Activated CD8-positive, alpha-beta T cell treated with anti-CD3 and anti-CD28 coated beads, Interleukin-2, amount 10 ng/mL, durations not matched to agents 7 days and 5 days (primary cell): ENCODE measurements around the gene WDR1. TPM values are rescaled to one million over a fixed set of nuclear protein-coding genes. Genes with fewer than 3 reads are reported as not detected.
"Not testable (repeated sequence)": the region's sequence is repeated elsewhere in the genome, so short reads cannot be mapped to it uniquely, and the experiment has no call there.

Experiments
- ATAC-seq: fragments of 150-1000 bp; cut with Tn5 transposase; one replicate; pipeline ENCODE4 v1.10.0; 2021; ENCODE audit warnings: moderate library complexity
- CTCF ChIA-PET: fragments of 350-600 bp; sonication (Branson Sonifier 250); formaldehyde crosslinking; loops from one replicate; lab custom pipeline; 2021; ENCODE audit warnings: antibody characterized with exemption; lab: Charles Lee
- POLR2A ChIA-PET: fragments of 350-600 bp; sonication (Branson Sonifier 250); formaldehyde crosslinking; loops from one replicate; lab custom pipeline; 2021; ENCODE audit warnings: antibody characterized with exemption; lab: Charles Lee
- DNase-seq: peaks from one replicate; pipeline ENCODE4 v3.0.0-alpha.2; 2020
- H3K27ac Mint-ChIP-seq: one replicate; pipeline ENCODE4 v1.8.0; 2021; ENCODE audit warnings: mild to moderate bottlenecking, mixed read lengths
- H3K27me3 Mint-ChIP-seq: one replicate; pipeline ENCODE4 v1.8.0; 2021; ENCODE audit warnings: low read depth, mixed read lengths
- H3K36me3 Mint-ChIP-seq: one replicate; pipeline ENCODE4 v1.8.0; 2021; ENCODE audit warnings: low read depth, mixed read lengths
- H3K4me1 Mint-ChIP-seq: one replicate; pipeline ENCODE4 v1.8.0; 2021; ENCODE audit warnings: low read depth, mixed read lengths
- H3K4me3 Mint-ChIP-seq: one replicate; pipeline ENCODE4 v1.8.0; 2021; ENCODE audit warnings: mild to moderate bottlenecking, mixed read lengths
- H3K9me3 Mint-ChIP-seq: one replicate; pipeline ENCODE4 v1.8.0; 2022; ENCODE audit warnings: mixed read lengths; ENCODE audit not compliant: insufficient read depth
- total RNA-seq, 2 experiments: library from RNA; stranded (reverse); gene quantifications; one replicate each; pipeline ENCODE4 v1.2.3, GENCODE V29; 2021

The WDR1 gene
- total RNA-seq, 2 experiments from 2014 or later = 516 to 550 TPM

- ATAC-seq = no peak
- ChIA-PET POLR2A (interaction anchor here (3.3 kb wide), 1 partner anchor 13 kb away, joined by 14 read pairs; no protein-coding TSS in a partner anchor), CTCF (interaction anchor here (1.5 to 3.4 kb wide), 2 partner anchors 13 to 28 kb away, joined by 4 to 12 read pairs; no protein-coding TSS in a partner anchor)
Measured at GRCh38 chr4:10131202-10131601, 14.6 kb upstream of the WDR1 start.

GRCh38 chr4:10130178-10130888 is 13.7 kb upstream of the WDR1 start:
- CTCF ChIA-PET = interaction anchor here (1.0 to 3.4 kb wide), 3 partner anchors 12 to 29 kb away, joined by 4 to 12 read pairs (median 4); no protein-coding TSS in a partner anchor
- no peaks in the 10 kb centered on the region for H3K9me3 Mint-ChIP-seq
- no peaks in the 10 kb centered on the region for H3K4me1 Mint-ChIP-seq
- no peak for DNase-seq
- no peaks in the 10 kb centered on the region for H3K36me3 Mint-ChIP-seq
- POLR2A ChIA-PET = interaction anchor here (0.7 to 3.3 kb wide), 2 partner anchors 10 to 12 kb away, joined by 3 to 14 read pairs; no protein-coding TSS in a partner anchor
- no peak overlapping the region for H3K4me3 Mint-ChIP-seq
- no peaks in the 10 kb centered on the region for H3K27me3 Mint-ChIP-seq
- H3K27ac Mint-ChIP-seq = no peak overlapping the region
- no peak for ATAC-seq

More at GRCh38 chr4:10131202-10131601, 14.6 kb upstream of the WDR1 start:
- H3K27me3 Mint-ChIP-seq = no peaks in the 10 kb centered on the region
- H3K27ac Mint-ChIP-seq = no peak overlapping the region
- no peak overlapping the region for H3K4me3 Mint-ChIP-seq
- no peaks in the 10 kb centered on the region for H3K4me1 Mint-ChIP-seq
- no peaks in the 10 kb centered on the region for H3K36me3 Mint-ChIP-seq
- no peak for DNase-seq
- no peaks in the 10 kb centered on the region for H3K9me3 Mint-ChIP-seq

- peaks cover 3% of the 10 kb centered on the region for H3K4me1 Mint-ChIP-seq
- ChIA-PET POLR2A (interaction anchor here (0.7 to 3.3 kb wide), 2 partner anchors 9 to 11 kb away, joined by 3 to 14 read pairs; no protein-coding TSS in a partner anchor), CTCF (interaction anchor here (0.9 to 3.4 kb wide), 3 partner anchors 11 to 29 kb away, joined by 3 to 12 read pairs (median 4); no protein-coding TSS in a partner anchor)
Measured at GRCh38 chr4:10129196-10130177, 12.9 kb upstream of the WDR1 start.

GRCh38 chr4:10128761-10129160 is 12.2 kb upstream of the WDR1 start:
- H3K4me3 Mint-ChIP-seq = no peak overlapping the region
- no peaks in the 10 kb centered on the region for H3K9me3 Mint-ChIP-seq
- H3K27me3 Mint-ChIP-seq = no peaks in the 10 kb centered on the region
- ChIA-PET POLR2A (interaction anchor here (3.3 kb wide), 1 partner anchor 11 kb away, joined by 14 read pairs; no protein-coding TSS in a partner anchor), CTCF (interaction anchor here (0.9 to 3.4 kb wide), 2 partner anchors 10 to 29 kb away, joined by 3 to 12 read pairs; no protein-coding TSS in a partner anchor)
- DNase-seq = no peak
- H3K27ac Mint-ChIP-seq = no peak overlapping the region
- H3K36me3 Mint-ChIP-seq = no peaks in the 10 kb centered on the region
- ATAC-seq = no peak
- peaks cover 10% of the 10 kb centered on the region for H3K4me1 Mint-ChIP-seq

More at GRCh38 chr4:10129196-10130177, 12.9 kb upstream of the WDR1 start:
- H3K9me3 Mint-ChIP-seq = no peaks in the 10 kb centered on the region
- ATAC-seq = no peak
- H3K36me3 Mint-ChIP-seq = no peaks in the 10 kb centered on the region
- no peak overlapping the region for H3K27ac Mint-ChIP-seq
- no peaks in the 10 kb centered on the region for H3K27me3 Mint-ChIP-seq
- H3K4me3 Mint-ChIP-seq = no peak overlapping the region
- no peak for DNase-seq

- CTCF ChIA-PET = interaction anchor here (3.4 kb wide), 1 partner anchor 9 kb away, joined by 12 read pairs; no protein-coding TSS in a partner anchor
- H3K36me3 Mint-ChIP-seq, H3K9me3 Mint-ChIP-seq, H3K27me3 Mint-ChIP-seq, H3K4me3 Mint-ChIP-seq, POLR2A ChIA-PET, DNase-seq, H3K27ac Mint-ChIP-seq, ATAC-seq: not testable (repeated sequence)
- H3K4me1 Mint-ChIP-seq = peaks cover 23% of the 10 kb centered on the region
Measured at GRCh38 chr4:10127531-10127930, 10.9 kb upstream of the WDR1 start.

- ATAC-seq = no peak
- DNase-seq = no peak
- POLR2A ChIA-PET = no interaction called here
Measured at GRCh38 chr4:10124167-10124930, 7.8 kb upstream of the WDR1 start.

GRCh38 chr4:10123227-10124101 is 6.9 kb upstream of the WDR1 start:
- Mint-ChIP-seq H3K4me1 (peaks cover 44% of the 10 kb centered on the region), H3K9me3 (no peaks in the 10 kb centered on the region), H3K27ac (peak overlapping the region; percentile 77), H3K27me3 (no peaks in the 10 kb centered on the region), H3K36me3 (no peaks in the 10 kb centered on the region), H3K4me3 (no peak overlapping the region)
- ATAC-seq (peak; percentile 53), DNase-seq (no peak)
- ChIA-PET CTCF (interaction anchor here (0.7 to 7.4 kb wide), 3 partner anchors 13 to 42 kb away, joined by 3 to 52 read pairs (median 5); no protein-coding TSS in a partner anchor), POLR2A (no interaction called here)

More at GRCh38 chr4:10124167-10124930, 7.8 kb upstream of the WDR1 start:
- CTCF ChIA-PET = interaction anchor here (1.2 to 2.1 kb wide), 2 partner anchors 12 to 337 kb away, joined by 4 to 5 read pairs; no protein-coding TSS in a partner anchor
- Mint-ChIP-seq H3K27ac (peak overlapping the region; percentile 77), H3K36me3 (no peaks in the 10 kb centered on the region), H3K4me1 (peaks cover 35% of the 10 kb centered on the region), H3K4me3 (no peak overlapping the region), H3K9me3 (no peaks in the 10 kb centered on the region), H3K27me3 (no peaks in the 10 kb centered on the region)

- Mint-ChIP-seq H3K9me3 (no peaks in the 10 kb centered on the region), H3K36me3 (peaks cover 2% of the 10 kb centered on the region), H3K27me3 (no peaks in the 10 kb centered on the region), H3K4me3 (no peak overlapping the region), H3K27ac (peak overlapping the region; percentile 10), H3K4me1 (peaks cover 55% of the 10 kb centered on the region)
- no peak for DNase-seq
- ATAC-seq = no peak
- POLR2A ChIA-PET = no interaction called here
- CTCF ChIA-PET = interaction anchor here (0.6 to 7.4 kb wide), 5 partner anchors 14 to 293 kb away, joined by 3 to 52 read pairs (median 4); no protein-coding TSS in a partner anchor
Measured at GRCh38 chr4:10122236-10122932, 5.8 kb upstream of the WDR1 start.

GRCh38 chr4:10121568-10122208 is 5.1 kb upstream of the WDR1 start:
- no peaks in the 10 kb centered on the region for H3K9me3 Mint-ChIP-seq
- ATAC-seq = no peak
- CTCF ChIA-PET = interaction anchor here (1.0 to 7.4 kb wide), 5 partner anchors 33 to 294 kb away, joined by 3 to 52 read pairs (median 3); no protein-coding TSS in a partner anchor
- H3K36me3 Mint-ChIP-seq = peaks cover 3% of the 10 kb centered on the region
- no peak for DNase-seq
- no peak overlapping the region for H3K27ac Mint-ChIP-seq
- H3K4me1 Mint-ChIP-seq = peaks cover 58% of the 10 kb centered on the region
- H3K27me3 Mint-ChIP-seq = no peaks in the 10 kb centered on the region
- POLR2A ChIA-PET = no interaction called here
- H3K4me3 Mint-ChIP-seq = no peak overlapping the region
